Mesendoderm (in vitro differentiated cells): ENCODE measurements around the gene RPS29.

Source experiments
- DNase-seq: peaks from one replicate; pipeline ENCODE4 v3.0.0; 2013
- H2AK5ac ChIP-seq: 2 replicates; pipeline ENCODE4 v1.6.1; 2013; ENCODE audit warnings: low read length, inconsistent platforms
- H2BK120ac ChIP-seq: 2 replicates; pipeline ENCODE4 v1.6.1; 2013; ENCODE audit warnings: low read depth, mild to moderate bottlenecking, low read length, moderate library complexity, mixed read lengths
- H2BK15ac ChIP-seq: replicated peaks from 2 replicates; pipeline ENCODE4 v1.6.1; 2013; ENCODE audit warnings: low read depth, mild to moderate bottlenecking, moderate library complexity
- H2BK5ac ChIP-seq: 2 replicates; pipeline ENCODE4 v1.6.1; 2013; ENCODE audit warnings: low read length, inconsistent platforms
- H3K18ac ChIP-seq: 2 replicates; pipeline ENCODE4 v1.6.1; 2013; ENCODE audit warnings: mild to moderate bottlenecking, low read length, mixed read lengths
- H3K23ac ChIP-seq: one replicate; pipeline ENCODE4 v1.6.1; 2013; ENCODE audit warnings: low read length
- H3K27ac ChIP-seq: 2 replicates; pipeline ENCODE4 v1.5.1; 2013; ENCODE audit warnings: low read depth, mild to moderate bottlenecking, inconsistent platforms, low read length, moderate library complexity
- H3K27me3 ChIP-seq: 2 replicates; pipeline ENCODE4 v1.6.1; 2013; ENCODE audit warnings: low read length, control low read depth, mild to moderate bottlenecking, inconsistent platforms; ENCODE audit not compliant: insufficient read depth, poor library complexity
- H3K36me3 ChIP-seq: 2 replicates; pipeline ENCODE4 v1.6.1; 2013; ENCODE audit warnings: low read length, inconsistent platforms; ENCODE audit not compliant: control insufficient read depth, insufficient read depth
- H3K4ac ChIP-seq: one replicate; pipeline ENCODE4 v1.6.1; 2013; ENCODE audit warnings: low read depth, mild to moderate bottlenecking, low read length, moderate library complexity
- H3K4me1 ChIP-seq: 2 replicates; pipeline ENCODE4 v1.6.1; 2013; ENCODE audit warnings: low read depth, low read length, inconsistent platforms; ENCODE audit not compliant: control insufficient read depth
- H3K4me2 ChIP-seq: 2 replicates; pipeline ENCODE4 v1.6.1; 2013; ENCODE audit warnings: low read length
- H3K4me3 ChIP-seq: 2 replicates; pipeline ENCODE4 v1.5.1; 2013; ENCODE audit warnings: mild to moderate bottlenecking, low read length
- H3K56ac ChIP-seq: one replicate; pipeline ENCODE4 v1.6.1; 2013; ENCODE audit warnings: low read length
- H3K79me1 ChIP-seq: 2 replicates; pipeline ENCODE4 v1.6.1; 2013; ENCODE audit warnings: low read length, inconsistent platforms
- H3K79me2 ChIP-seq: 2 replicates; pipeline ENCODE4 v1.6.1; 2013; ENCODE audit warnings: mild to moderate bottlenecking, low read length; ENCODE audit not compliant: control insufficient read depth, insufficient read depth
- H3K9ac ChIP-seq: 2 replicates; pipeline ENCODE4 v1.6.1; 2013; ENCODE audit warnings: low read length, inconsistent platforms
- H4K5ac ChIP-seq: one replicate; pipeline ENCODE4 v1.6.1; 2013; ENCODE audit warnings: low read length
- H4K8ac ChIP-seq: one replicate; pipeline ENCODE4 v1.6.1; 2013; ENCODE audit warnings: low read depth, mild to moderate bottlenecking, control low read depth, low read length, moderate library complexity
- WGBS: extraction: QIAGEN DNeasy Blood & Tissue Kit; methylation state at CpG from one replicate; pipeline ENCODE4 v1.1.7; 2013; ENCODE audit warnings: low lambda C conversion rate, missing lambda C conversion rate; ENCODE audit not compliant: insufficient coverage; ENCODE audit errors: extremely low coverage; 5-methylcytosine and 5-hydroxymethylcytosine counted together

RPS29 gene

GRCh38 chr14:49582113-49582977 is 3.8 kb downstream of the RPS29 start:
- no peak overlapping the region for H3K27ac ChIP-seq
- no peak overlapping the region for H3K23ac ChIP-seq
- no peak overlapping the region for H2AK5ac ChIP-seq
- H3K79me2 ChIP-seq: peaks cover 55% of the 10 kb centered on the region
- H3K4me2 ChIP-seq: peak overlapping the region; percentile 8
- WGBS: 100% methylated on average over 1 of the region's 4 CpGs
- H4K5ac ChIP-seq: peak overlapping the region; percentile 68
- no peak for DNase-seq
- H3K4me1 ChIP-seq: no peaks in the 10 kb centered on the region
- H3K9ac ChIP-seq: peak overlapping the region; percentile 42
- H2BK120ac ChIP-seq: no peak overlapping the region
- peaks cover 16% of the 10 kb centered on the region for H3K79me1 ChIP-seq
- no peaks in the 10 kb centered on the region for H3K27me3 ChIP-seq
- H3K4ac ChIP-seq: no peak overlapping the region
- H3K4me3 ChIP-seq: no peak overlapping the region
- H3K56ac ChIP-seq: peak overlapping the region; percentile 18
- H3K36me3 ChIP-seq: peaks cover 7% of the 10 kb centered on the region
- H2BK15ac ChIP-seq: no peak overlapping the region
- no peak overlapping the region for H3K18ac ChIP-seq
- H4K8ac ChIP-seq: no peak overlapping the region
- H2BK5ac ChIP-seq: no peak overlapping the region

- Histone ChIP-seq H3K9ac (peak overlapping the region; percentile 4), H3K36me3 (peaks cover 13% of the 10 kb centered on the region), H2BK5ac (no peak overlapping the region), H3K79me2 (peaks cover 55% of the 10 kb centered on the region), H3K27me3 (no peaks in the 10 kb centered on the region), H2AK5ac (no peak overlapping the region), H3K27ac (no peak overlapping the region), H3K23ac (no peak overlapping the region), H3K56ac (no peak overlapping the region), H3K4me1 (no peaks in the 10 kb centered on the region), H2BK120ac (no peak overlapping the region), H4K5ac (no peak overlapping the region), H3K18ac (no peak overlapping the region), H2BK15ac (no peak overlapping the region), H3K79me1 (peaks cover 16% of the 10 kb centered on the region), H3K4ac (peak overlapping the region; percentile 6), H3K4me3 (no peak overlapping the region), H3K4me2 (no peak overlapping the region), H4K8ac (no peak overlapping the region)
- WGBS: no CpG with 5 or more reads among the region's 9 CpGs
- no peak for DNase-seq
These were observed 4.7 kb downstream of the RPS29 start for GRCh38 chr14:49581209-49582112.

- no peak overlapping the region for H3K23ac ChIP-seq
- H3K79me1 ChIP-seq: peaks cover 16% of the 10 kb centered on the region
- H3K18ac ChIP-seq: no peak overlapping the region
- no peak overlapping the region for H2BK5ac ChIP-seq
- H2AK5ac ChIP-seq: no peak overlapping the region
- H3K4me2 ChIP-seq: no peak overlapping the region
- no peak overlapping the region for H3K4me3 ChIP-seq
- peaks cover 14% of the 10 kb centered on the region for H3K36me3 ChIP-seq
- WGBS: no CpG with 5 or more reads among the region's 2 CpGs
- H3K27me3 ChIP-seq: no peaks in the 10 kb centered on the region
- H2BK120ac ChIP-seq: no peak overlapping the region
- H3K79me2 ChIP-seq: peaks cover 42% of the 10 kb centered on the region
- no peak overlapping the region for H3K56ac ChIP-seq
- H3K4ac ChIP-seq: no peak overlapping the region
- H3K27ac ChIP-seq: no peak overlapping the region
- no peak overlapping the region for H4K5ac ChIP-seq
- no peaks in the 10 kb centered on the region for H3K4me1 ChIP-seq
- no peak overlapping the region for H2BK15ac ChIP-seq
- H4K8ac ChIP-seq: no peak overlapping the region
- H3K9ac ChIP-seq: no peak overlapping the region
- no peak for DNase-seq
These were observed 6.3 kb downstream of the RPS29 start for GRCh38 chr14:49579841-49580240.

GRCh38 chr14:49578141-49578540 is 8.0 kb downstream of the RPS29 start:
- no peak overlapping the region for H2BK5ac ChIP-seq
- no peak overlapping the region for H3K4me2 ChIP-seq
- H3K36me3 ChIP-seq: peaks cover 12% of the 10 kb centered on the region
- no peak overlapping the region for H3K4me3 ChIP-seq
- no peak for DNase-seq
- H3K56ac ChIP-seq: no peak overlapping the region
- H3K18ac ChIP-seq: no peak overlapping the region
- no peaks in the 10 kb centered on the region for H3K4me1 ChIP-seq
- no peaks in the 10 kb centered on the region for H3K27me3 ChIP-seq
- H4K8ac ChIP-seq: no peak overlapping the region
- H3K79me2 ChIP-seq: peaks cover 27% of the 10 kb centered on the region
- H2AK5ac ChIP-seq: no peak overlapping the region
- no peak overlapping the region for H2BK120ac ChIP-seq
- WGBS: 100% methylated on average over 1 of the region's 1 CpG
- no peak overlapping the region for H3K23ac ChIP-seq
- H3K9ac ChIP-seq: no peak overlapping the region
- H4K5ac ChIP-seq: no peak overlapping the region
- H3K79me1 ChIP-seq: peaks cover 16% of the 10 kb centered on the region
- H3K27ac ChIP-seq: no peak overlapping the region
- no peak overlapping the region for H3K4ac ChIP-seq
- no peak overlapping the region for H2BK15ac ChIP-seq

GRCh38 chr14:49574038-49574437 is 12.1 kb downstream of the RPS29 start:
- Histone ChIP-seq H3K27me3 (no peaks in the 10 kb centered on the region), H2BK15ac (no peak overlapping the region), H2BK120ac (no peak overlapping the region), H3K36me3 (peaks cover 9% of the 10 kb centered on the region), H3K18ac (no peak overlapping the region), H2BK5ac (no peak overlapping the region), H3K23ac (no peak overlapping the region), H4K8ac (no peak overlapping the region), H3K79me2 (no peaks in the 10 kb centered on the region), H3K4ac (no peak overlapping the region), H4K5ac (no peak overlapping the region), H2AK5ac (no peak overlapping the region), H3K4me2 (no peak overlapping the region), H3K9ac (no peak overlapping the region), H3K56ac (no peak overlapping the region), H3K79me1 (peaks cover 1% of the 10 kb centered on the region), H3K27ac (no peak overlapping the region), H3K4me3 (no peak overlapping the region), H3K4me1 (no peaks in the 10 kb centered on the region)
- no peak for DNase-seq
- WGBS: no CpG with 5 or more reads among the region's 5 CpGs
